ENCODE results near the gene GPHN.
"Not testable (repeated sequence)": the region's sequence is repeated elsewhere in the genome, so short reads cannot be mapped to it uniquely, and the experiment has no call there.

The GPHN gene

GRCh38 chr14:66502836-66503235 lies 5.1 kb upstream of the GPHN start:
- DNase-seq, result not testable (repeated sequence)

- no peak for DNase-seq
Measured at GRCh38 chr14:66503532-66503931, 4.4 kb upstream of the GPHN start.

- DNase-seq, result no peak
Measured at GRCh38 chr14:66507181-66507721, 696 bp upstream of the GPHN start.

- no peak for DNase-seq
Measured at GRCh38 chr14:66508547-66508845, 549 bp downstream of the GPHN start.

GRCh38 chr14:66508846-66509621 lies 1.1 kb downstream of the GPHN start:
- peak; percentile 71 for DNase-seq

- DNase-seq, result no peak
Measured at GRCh38 chr14:66509874-66510273, 1.9 kb downstream of the GPHN start.

GRCh38 chr14:66511849-66512248 lies 3.9 kb downstream of the GPHN start:
- no peak for DNase-seq

- DNase-seq, result no peak
Measured at GRCh38 chr14:66514213-66514612, 6.3 kb downstream of the GPHN start.

GRCh38 chr14:66530526-66530925 lies 22.6 kb downstream of the GPHN start:
- no peak for DNase-seq

- DNase-seq, result no peak
Measured at GRCh38 chr14:66539034-66539433, 31.1 kb downstream of the GPHN start.

GRCh38 chr14:66540038-66540437 lies 32.1 kb downstream of the GPHN start:
- DNase-seq, result no peak

- no peak for DNase-seq
Measured at GRCh38 chr14:66541627-66542026, 33.7 kb downstream of the GPHN start.

GRCh38 chr14:66543996-66544395 lies 36.0 kb downstream of the GPHN start:
- no peak for DNase-seq

- DNase-seq, result not testable (repeated sequence)
Measured at GRCh38 chr14:66545191-66545590, 37.2 kb downstream of the GPHN start.

GRCh38 chr14:66545751-66546150 lies 37.8 kb downstream of the GPHN start:
- not testable (repeated sequence) for DNase-seq

- DNase-seq, result no peak
Measured at GRCh38 chr14:66563731-66564130, 55.8 kb downstream of the GPHN start.

GRCh38 chr14:66568220-66568619 lies 60.3 kb downstream of the GPHN start:
- DNase-seq, result no peak

GRCh38 chr14:66572826-66573225 lies 64.9 kb downstream of the GPHN start:
- DNase-seq, result no peak

GRCh38 chr14:66575014-66575413 lies 67.1 kb downstream of the GPHN start:
- DNase-seq, result no peak

- DNase-seq, result no peak
Measured at GRCh38 chr14:66575939-66576338, 68.0 kb downstream of the GPHN start.

GRCh38 chr14:66587753-66588152 lies 79.8 kb downstream of the GPHN start:
- not testable (repeated sequence) for DNase-seq

GRCh38 chr14:66595394-66595793 lies 87.4 kb downstream of the GPHN start:
- DNase-seq, result no peak

GRCh38 chr14:66596241-66596985 lies 88.5 kb downstream of the GPHN start:
- DNase-seq, result no peak

- no peak for DNase-seq
Measured at GRCh38 chr14:66600416-66600815, 92.5 kb downstream of the GPHN start.

Data from stimulated activated CD4-positive, alpha-beta T cell treated with anti-CD3 and anti-CD28 coated beads, Interleukin-15, amount 100 ng/mL, for 24 hours (primary cell).